Esophagus muscularis mucosa (tissue), 4 donors: ENCODE results near the gene SENP3. TPM values are rescaled to one million over a fixed set of nuclear protein-coding genes. Genes with fewer than 3 reads are reported as not detected.
"Not testable (repeated sequence)": the region's sequence is repeated elsewhere in the genome, so short reads cannot be mapped to it uniquely, and the experiment has no call there.

Experiments used
- DNase-seq: peaks from one replicate; pipeline ENCODE4 v3.0.0-alpha.2; 2017; ENCODE audit errors: extremely low spot score
- H3K27ac ChIP-seq, 4 donors: fragments of 200-600 bp; sonication (generic); replicated peaks in 1 of 4; 1 replicate in 3 of 4; 2 replicates in 1 of 4; pipeline ENCODE4 v1.5.1; 2016 to 2019; ENCODE audit warnings: mild to moderate bottlenecking in 1 of 4
- H3K27me3 ChIP-seq, 4 donors: fragments of 200-600 bp; sonication (generic); one replicate each; pipeline versions ENCODE4 v1.5.1 to v1.6.0; 2016 to 2019
- H3K36me3 ChIP-seq, 4 donors: fragments of 200-600 bp; sonication (generic); one replicate each; pipeline ENCODE4 v1.5.1; 2016 to 2019
- H3K4me1 ChIP-seq, 4 donors: fragments of 200-600 bp; sonication (generic); one replicate each; pipeline ENCODE4 v1.5.1; 2016 to 2019
- H3K4me3 ChIP-seq, 4 donors: fragments of 200-600 bp; sonication (generic); 1 replicate in 2 of 4; 2 replicates in 2 of 4; pipeline ENCODE4 v1.5.1; 2016 to 2019; ENCODE audit warnings: mild to moderate bottlenecking in 4 of 4, moderate library complexity in 1 of 4
- H3K9me3 ChIP-seq, 4 donors: fragments of 200-600 bp; sonication (generic); 1 replicate in 3 of 4; 2 replicates in 1 of 4; pipeline ENCODE4 v1.5.1; 2016 to 2019
- EP300 ChIP-seq: sonication (generic); formaldehyde crosslinking; IDR thresholded peaks from one replicate; pipeline ENCODE4 v1.6.1; 2017; ENCODE audit warnings: antibody characterized with exemption
- POLR2A ChIP-seq: fragments of 450-650 bp; IDR thresholded peaks from one replicate; pipeline ENCODE4 v1.6.1; 2017; ENCODE audit warnings: antibody characterized with exemption, moderate library complexity, mild to moderate bottlenecking, low read depth
- POLR2AphosphoS5 ChIP-seq, 2 donors: sonication (generic); formaldehyde crosslinking; IDR thresholded peaks; one replicate each; pipeline ENCODE4 v1.6.1; 2017; ENCODE audit warnings: antibody characterized with exemption in 2 of 2
- WGBS: methylation state at CpG from one replicate; pipeline ENCODE4 v1.1.5; 2018; 5-methylcytosine and 5-hydroxymethylcytosine counted together
- intact Hi-C: fragments of 100-400 bp; cut with DNase I; formaldehyde crosslinking; loops from one replicate; pipeline ENCODE4 v1.15.1; 2023
- total RNA-seq, 4 donors: library from RNA; depleted of rRNA; stranded (reverse); fragments of >200 nt; gene quantifications; one replicate each; pipeline versions ENCODE4 v1.1.0 to v1.2.1, GENCODE V29; 2016
- TF ChIP-seq, protein P1 (sequence below), 3 experiments: fragments of 200-600 bp in 2 of 3; fragments of 450-650 bp in 1 of 3; sonication (generic) in 2 of 3; IDR thresholded peaks; one replicate each; pipeline ENCODE4 v1.5.1; 2017 to 2019; ENCODE audit warnings: antibody characterized with exemption in 3 of 3, mild to moderate bottlenecking in 2 of 3, moderate library complexity in 1 of 3

The SENP3 gene
- total RNA-seq, 4 donors from 2014 or later, result 54.0 to 79.1 (median 72.4) TPM

DNA sequence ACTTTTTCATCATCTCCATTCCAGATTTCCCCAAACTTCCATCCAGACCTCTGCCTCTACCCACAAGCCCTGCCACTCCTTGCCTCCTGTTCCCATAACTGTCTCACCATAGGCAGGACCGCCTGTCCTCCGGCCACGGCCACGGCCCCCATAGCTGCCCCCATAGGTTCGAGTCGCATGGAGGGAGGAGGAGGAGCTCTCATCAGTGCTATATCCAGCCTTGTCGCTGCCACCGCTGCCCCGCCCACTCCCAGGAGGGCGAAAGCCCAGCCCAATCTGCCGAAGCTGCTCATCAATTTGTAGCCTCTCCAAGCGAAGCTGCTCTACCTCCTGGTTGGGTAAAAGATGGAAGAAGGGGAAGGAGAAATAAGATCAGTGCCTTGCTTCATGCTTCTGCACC, 31.6 kb downstream of the SENP3 start:
- peaks cover 65 to 76% (median 72%) of the 10 kb centered on the region in 4 donors for H3K36me3 ChIP-seq
- no peaks in the 10 kb centered on the region for H3K9me3 ChIP-seq
- DNase-seq, result no peak
- WGBS, result 74% methylated on average over 11 of the region's 12 CpGs
- peaks cover 15 to 23% (median 20%) of the 10 kb centered on the region in 4 donors for H3K4me1 ChIP-seq
- no peak overlapping the region for H3K4me3 ChIP-seq
- H3K27ac ChIP-seq, result no peak overlapping the region
- intact Hi-C loops, result no loop called here
- no peaks in the 10 kb centered on the region for H3K27me3 ChIP-seq
- no peak for TF ChIP-seq POLR2AphosphoS5 (IDR thresholded peaks at IDR 0.05)
- no peak for TF ChIP-seq EP300
- no peak for TF ChIP-seq POLR2A
- TF ChIP-seq, protein P1, sequence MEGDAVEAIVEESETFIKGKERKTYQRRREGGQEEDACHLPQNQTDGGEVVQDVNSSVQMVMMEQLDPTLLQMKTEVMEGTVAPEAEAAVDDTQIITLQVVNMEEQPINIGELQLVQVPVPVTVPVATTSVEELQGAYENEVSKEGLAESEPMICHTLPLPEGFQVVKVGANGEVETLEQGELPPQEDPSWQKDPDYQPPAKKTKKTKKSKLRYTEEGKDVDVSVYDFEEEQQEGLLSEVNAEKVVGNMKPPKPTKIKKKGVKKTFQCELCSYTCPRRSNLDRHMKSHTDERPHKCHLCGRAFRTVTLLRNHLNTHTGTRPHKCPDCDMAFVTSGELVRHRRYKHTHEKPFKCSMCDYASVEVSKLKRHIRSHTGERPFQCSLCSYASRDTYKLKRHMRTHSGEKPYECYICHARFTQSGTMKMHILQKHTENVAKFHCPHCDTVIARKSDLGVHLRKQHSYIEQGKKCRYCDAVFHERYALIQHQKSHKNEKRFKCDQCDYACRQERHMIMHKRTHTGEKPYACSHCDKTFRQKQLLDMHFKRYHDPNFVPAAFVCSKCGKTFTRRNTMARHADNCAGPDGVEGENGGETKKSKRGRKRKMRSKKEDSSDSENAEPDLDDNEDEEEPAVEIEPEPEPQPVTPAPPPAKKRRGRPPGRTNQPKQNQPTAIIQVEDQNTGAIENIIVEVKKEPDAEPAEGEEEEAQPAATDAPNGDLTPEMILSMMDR (IDR thresholded peaks at IDR 0.05), result no peak

DNA sequence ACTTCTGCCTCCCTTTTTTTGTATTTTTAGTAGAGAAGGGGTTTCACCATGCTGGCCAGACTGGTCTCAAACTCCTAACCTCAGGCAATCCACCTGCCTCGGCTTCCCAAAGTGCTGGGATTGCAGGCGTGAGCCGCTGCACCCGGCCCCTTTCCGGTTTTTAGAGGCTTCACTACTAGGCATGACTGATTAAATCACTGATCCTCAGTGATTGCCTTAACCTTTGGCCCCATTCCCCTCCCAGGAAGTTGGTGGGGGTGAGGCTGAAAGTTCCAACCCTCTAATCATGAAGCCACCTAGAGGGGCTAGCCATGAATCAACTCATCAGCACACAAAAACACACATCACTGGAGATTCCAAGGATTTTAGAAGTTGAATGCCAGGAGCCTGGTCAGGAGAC, 35.8 kb downstream of the SENP3 start:
- H3K9me3 ChIP-seq, H3K27me3 ChIP-seq, H3K4me1 ChIP-seq, H3K4me3 ChIP-seq, intact Hi-C loops, DNase-seq, H3K27ac ChIP-seq: not testable (repeated sequence)
- H3K36me3 ChIP-seq, result peaks cover 91 to 98% (median 98%) of the 10 kb centered on the region in 4 donors
- WGBS, result 87% methylated on average over 5 of the region's 5 CpGs

DNA sequence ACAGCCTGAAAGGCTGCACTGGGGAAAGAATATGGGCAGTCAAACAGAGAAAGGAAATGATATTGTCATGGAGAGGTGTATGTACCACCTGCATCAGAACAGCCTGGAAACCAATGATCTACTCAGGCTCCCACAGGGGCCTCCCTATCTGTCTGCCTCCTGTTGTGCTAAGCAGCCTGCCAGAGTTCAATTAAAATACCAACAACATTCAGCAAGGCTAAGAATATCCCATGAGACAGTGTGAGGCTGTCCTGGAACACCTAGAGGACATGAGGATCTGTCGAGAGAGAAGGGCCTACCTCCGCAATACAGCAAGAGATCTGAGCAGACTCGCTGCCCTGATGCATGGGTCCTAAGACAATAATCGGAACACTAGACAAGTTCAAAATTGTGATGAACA, 44.6 kb downstream of the SENP3 start:
- Histone ChIP-seq H3K36me3 (peaks cover 42 to 66% (median 49%) of the 10 kb centered on the region in 4 donors), H3K27ac (no peak overlapping the region), H3K9me3 (no peaks in the 10 kb centered on the region), H3K27me3 (no peaks in the 10 kb centered on the region), H3K4me3 (no peak overlapping the region), H3K4me1 (peaks cover 12 to 23% (median 22%) of the 10 kb centered on the region in 4 donors)
- 94% methylated on average over 4 of the region's 4 CpGs for WGBS
- no peak for DNase-seq
- TF ChIP-seq EP300 (no peak), POLR2A (no peak), POLR2AphosphoS5 (IDR thresholded peaks at IDR 0.05) (no peak)
- TF ChIP-seq, protein P1 (IDR thresholded peaks at IDR 0.05), result no peak
- intact Hi-C loops, result no loop called here

DNA sequence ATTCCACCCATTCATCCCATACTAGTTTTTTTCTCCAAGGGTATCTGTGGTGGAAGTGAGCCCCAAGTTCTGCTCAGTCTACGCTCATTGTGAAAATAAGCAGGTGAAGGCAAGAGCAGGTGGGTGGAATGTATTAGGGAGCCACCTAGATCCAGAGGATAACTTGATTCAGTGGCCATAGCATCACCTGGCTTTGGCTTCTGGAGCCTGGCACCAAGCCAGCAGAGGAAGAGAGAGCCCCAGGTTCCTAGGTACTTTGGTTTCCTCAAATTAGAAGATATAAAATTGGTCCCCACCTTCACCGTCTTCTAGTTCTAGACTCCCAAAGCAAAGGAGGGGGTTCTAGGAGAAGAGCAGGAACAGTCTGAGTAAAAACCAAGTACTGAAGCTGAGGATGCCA, 48.9 kb downstream of the SENP3 start:
- Histone ChIP-seq H3K4me1 (peaks cover 33 to 57% (median 56%) of the 10 kb centered on the region in 4 donors), H3K27ac (no peak overlapping the region), H3K27me3 (no peaks in the 10 kb centered on the region), H3K36me3 (peaks cover 0 to 25% (median 6%) of the 10 kb centered on the region in 4 donors), H3K9me3 (no peaks in the 10 kb centered on the region), H3K4me3 (no peak overlapping the region)
- intact Hi-C loops, result no loop called here
- TF ChIP-seq, protein P1 (IDR thresholded peaks at IDR 0.05), result no peak
- TF ChIP-seq EP300 (no peak), POLR2A (no peak), POLR2AphosphoS5 (IDR thresholded peaks at IDR 0.05) (no peak)
- WGBS, result 95% methylated on average over 2 of the region's 2 CpGs
- DNase-seq, result no peak

DNA sequence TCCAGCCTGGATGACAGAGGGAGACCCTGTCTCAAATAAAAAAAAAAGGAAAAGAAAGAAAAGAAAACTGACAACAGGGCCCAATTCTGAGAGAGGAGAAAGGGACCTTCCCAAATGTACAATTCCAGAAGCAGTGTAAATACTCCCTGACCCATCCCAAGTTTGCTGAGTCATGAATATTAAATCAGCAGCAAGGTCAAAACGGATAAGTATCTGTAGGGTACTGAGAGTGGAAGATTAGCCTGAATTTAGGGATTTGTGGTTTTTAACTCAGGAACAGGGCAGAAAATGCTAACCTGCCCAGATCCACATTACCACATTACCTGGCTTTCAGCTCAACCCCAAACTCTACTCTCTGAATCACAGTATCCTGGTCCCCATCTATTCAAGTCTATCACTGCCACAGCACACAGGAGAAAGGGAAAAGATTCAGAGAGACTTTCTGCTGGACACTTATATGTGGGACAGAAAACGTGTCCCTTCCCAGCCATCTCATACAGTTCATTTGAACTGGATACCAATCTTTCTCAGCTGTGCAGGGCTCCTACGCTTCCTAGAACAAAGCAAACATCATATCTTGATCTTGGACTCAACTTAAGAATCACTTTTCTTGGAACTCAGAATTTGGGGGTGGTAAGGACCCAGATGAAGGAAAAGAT, 50.0 kb downstream of the SENP3 start:
- TF ChIP-seq POLR2AphosphoS5 (IDR thresholded peaks at IDR 0.05), result no peak
- TF ChIP-seq POLR2A, result no peak
- TF ChIP-seq, protein P1 (IDR thresholded peaks at IDR 0.05), result no peak
- no peak for TF ChIP-seq EP300
- Histone ChIP-seq H3K27ac (no peak overlapping the region), H3K4me1 (peaks cover 28 to 60% (median 58%) of the 10 kb centered on the region in 4 donors), H3K9me3 (no peaks in the 10 kb centered on the region), H3K27me3 (no peaks in the 10 kb centered on the region), H3K4me3 (no peak overlapping the region), H3K36me3 (peaks cover 0 to 17% (median 1%) of the 10 kb centered on the region in 4 donors)
- intact Hi-C loops, result no loop called here
- 63% methylated on average over 3 of the region's 3 CpGs for WGBS
- DNase-seq, result no peak
